Measurements from ENCODE around the gene LRRC38. TPM values are rescaled to one million over a fixed set of nuclear protein-coding genes. Genes with fewer than 3 reads are reported as not detected.

Gene LRRC38
- total and polyA plus RNA-seq, 10 of the 15 experiments (the other 5 are each of a cell fraction or from before 2014, with no cell fraction given), result not detected

- no TSS peak for BruUV-seq (replicated peaks)
- WGBS (ENCODE audit: insufficient coverage, insufficient replicate concordance, low lambda C conversion rate, missing lambda C conversion rate), result 0% methylated on average over 1 of the region's 1 CpG
- FAIRE-seq, result no peak
- Histone ChIP-seq H4K20me1 (ENCODE audit: control insufficient read depth, insufficient read depth) (peaks cover 3% of the 10 kb centered on the region; the same call in 1 of the 2 replicates), H3K27me3 (replicated peaks in 1 of 2; ENCODE audit: control insufficient read depth in 2 of 2, insufficient read depth in 2 of 2, low read length in 1 of 2) (no peaks in the 10 kb centered on the region; a peak in 2 of 4 replicates), H3K36me3 (ENCODE audit: control insufficient read depth in 2 of 2, insufficient read depth in 2 of 2, low read length in 1 of 2) (no peaks in the 10 kb centered on the region), H3K4me3 (no peak overlapping the region), H3K9me3 (replicated peaks; ENCODE audit: control insufficient read depth, insufficient read depth, low read length) (no peaks in the 10 kb centered on the region), H3K79me2 (ENCODE audit: control insufficient read depth, insufficient read depth, low read length) (no peaks in the 10 kb centered on the region), H3K4me2 (ENCODE audit: control insufficient read depth, insufficient read depth) (no peak overlapping the region), H3K4me1 (ENCODE audit: control insufficient read depth, insufficient read depth, low read length) (no peaks in the 10 kb centered on the region), H3K27ac (ENCODE audit: control insufficient read depth, insufficient read depth) (no peak overlapping the region), H2AFZ (ENCODE audit: control insufficient read depth, low read depth, low read length) (no peak overlapping the region), H3K9ac (ENCODE audit: control insufficient read depth, insufficient read depth, low read length) (no peak overlapping the region)
- ChIA-PET CTCF (no interaction called here), RAD21 (ENCODE audit: unreplicated experiment) (no interaction called here), POLR2A (no interaction called here), SMC1A (ENCODE audit: uncharacterized antibody, unreplicated experiment) (no interaction called here)
- in situ Hi-C loops (cut with MboI) (no loop called here), intact Hi-C loops (cut with micrococcal nuclease; ENCODE audit: unreplicated experiment) (no loop called here)
- no peak for ATAC-seq
- no peak for DNase-seq (ENCODE audit: low read depth, low spot score)
- TF ChIP-seq DPF2 (IDR thresholded peaks at IDR 0.05), result no peak
- no peak for TF ChIP-seq CHD4 (IDR thresholded peaks at IDR 0.05)
- no peak for TF ChIP-seq GABPA (IDR thresholded peaks at IDR 0.05; ENCODE audit: low read depth)
- no peak for TF ChIP-seq SKIL (IDR thresholded peaks at IDR 0.05; ENCODE audit: low read depth, poor library complexity, severe bottlenecking)
- no peak for TF ChIP-seq CREB1 (IDR thresholded peaks at IDR 0.05; ENCODE audit: low read depth)
- TF ChIP-seq REST (IDR thresholded peaks at IDR 0.05; ENCODE audit: low read depth, low read length), result no peak
- no peak for TF ChIP-seq SREBF2 (IDR thresholded peaks at IDR 0.05; ENCODE audit: low read length)
- no peak for TF ChIP-seq CTCF (IDR thresholded peaks at IDR 0.05 in 2 of 3, conservative IDR thresholded peaks at IDR 0.05 in 1 of 3; ENCODE audit: control insufficient read depth in 2 of 3, extremely low read depth in 1 of 3, insufficient read depth in 1 of 3, low read depth in 3 of 3, low read length in 3 of 3)
- no peak for TF ChIP-seq TAF1 (IDR thresholded peaks at IDR 0.05; ENCODE audit: borderline replicate concordance, low read depth, low read length)
- no peak for TF ChIP-seq MAX (IDR thresholded peaks at IDR 0.05; ENCODE audit: low read depth, low read length)
- no peak for TF ChIP-seq ZBTB4 (CRISPR knock-in tag; IDR thresholded peaks at IDR 0.05)
- TF ChIP-seq NFIC (IDR thresholded peaks at IDR 0.05; ENCODE audit: low read depth, low read length), result no peak
Observed at GRCh38 chr1:13465515-13465914, 48.3 kb downstream of the LRRC38 start.

Measured in GM12878 (cell line).